Stimulated activated CD4-positive, alpha-beta T cell treated with anti-CD3 and anti-CD28 coated beads, Interleukin-15, amount 100 ng/mL, for 1 hour (primary cell): ENCODE data around the gene ALK.

Experiments used
- DNase-seq, 2 donors: peaks; one replicate each; pipeline ENCODE4 v3.0.0-alpha.2; 2020; ENCODE audit warnings: low read depth in 1 of 2, low spot score in 1 of 2

ALK gene

GRCh38 chr2:29549069-29549380, 372.4 kb downstream of the ALK start:
- no peak for DNase-seq

- DNase-seq: no peak
Observed at GRCh38 chr2:29544917-29545316, 376.5 kb downstream of the ALK start.

- no peak for DNase-seq
Observed at GRCh38 chr2:29544031-29544430, 377.4 kb downstream of the ALK start.

GRCh38 chr2:29535188-29535587, 386.2 kb downstream of the ALK start:
- no peak for DNase-seq

- DNase-seq: no peak
Observed at GRCh38 chr2:29532436-29532835, 388.9 kb downstream of the ALK start.

GRCh38 chr2:29531626-29532025, 389.8 kb downstream of the ALK start:
- no peak for DNase-seq

- DNase-seq: no peak
Observed at GRCh38 chr2:29530281-29530680, 391.1 kb downstream of the ALK start.

GRCh38 chr2:29528891-29529520, 392.4 kb downstream of the ALK start:
- DNase-seq: peak in 1 of 2 donors; percentile 3

- DNase-seq: no peak
Observed at GRCh38 chr2:29528371-29528770, 393.0 kb downstream of the ALK start.

- no peak for DNase-seq
Observed at GRCh38 chr2:29527947-29528346, 393.4 kb downstream of the ALK start.

GRCh38 chr2:29526587-29527586, 394.5 kb downstream of the ALK start:
- no peak for DNase-seq

- DNase-seq: no peak
Observed at GRCh38 chr2:29525921-29526320, 395.5 kb downstream of the ALK start.

- no peak for DNase-seq
Observed at GRCh38 chr2:29524652-29525051, 396.7 kb downstream of the ALK start.

- no peak for DNase-seq
Observed at GRCh38 chr2:29522951-29523669, 398.3 kb downstream of the ALK start.

GRCh38 chr2:29520001-29520400, 401.4 kb downstream of the ALK start:
- DNase-seq: no peak

- no peak for DNase-seq
Observed at GRCh38 chr2:29519338-29519925, 402.0 kb downstream of the ALK start.

- DNase-seq: no peak
Observed at GRCh38 chr2:29518646-29519337, 402.6 kb downstream of the ALK start.

GRCh38 chr2:29518010-29518409, 403.4 kb downstream of the ALK start:
- DNase-seq: no peak

- no peak for DNase-seq
Observed at GRCh38 chr2:29517413-29517812, 404.0 kb downstream of the ALK start.

- DNase-seq: no peak
Observed at GRCh38 chr2:29516767-29517166, 404.6 kb downstream of the ALK start.

- DNase-seq: no peak
Observed at GRCh38 chr2:29509878-29510277, 411.5 kb downstream of the ALK start.
